Fibroblast of the aortic adventitia (primary cell): Measurements from ENCODE around the gene ZMYND10. TPM values are rescaled to one million over a fixed set of nuclear protein-coding genes. Genes with fewer than 3 reads are reported as not detected.

Source experiments
- DNase-seq: peaks from one replicate; pipeline ENCODE4 v3.0.0-alpha.2; 2010; ENCODE audit warnings: low read depth
- H3K4me3 ChIP-seq: 2 replicates; pipeline ENCODE4 v1.5.1; 2011; ENCODE audit warnings: low read depth, mild to moderate bottlenecking, control low read depth, low read length, moderate library complexity
- CTCF ChIP-seq: IDR thresholded peaks from 2 replicates; pipeline ENCODE4 v1.5.1; 2011; ENCODE audit warnings: mild to moderate bottlenecking, low read length, control low read depth, inconsistent platforms; ENCODE audit not compliant: insufficient read depth
- total RNA-seq: library from RNA; depleted of rRNA; stranded (reverse); fragments of >200 nt; gene quantifications from 2 replicates; pipeline ENCODE4 v1.2.3, GENCODE V29; 2012; ENCODE audit warnings: low replicate concordance

Gene ZMYND10
- total RNA-seq, 1 donor = 0.81 TPM

DNA sequence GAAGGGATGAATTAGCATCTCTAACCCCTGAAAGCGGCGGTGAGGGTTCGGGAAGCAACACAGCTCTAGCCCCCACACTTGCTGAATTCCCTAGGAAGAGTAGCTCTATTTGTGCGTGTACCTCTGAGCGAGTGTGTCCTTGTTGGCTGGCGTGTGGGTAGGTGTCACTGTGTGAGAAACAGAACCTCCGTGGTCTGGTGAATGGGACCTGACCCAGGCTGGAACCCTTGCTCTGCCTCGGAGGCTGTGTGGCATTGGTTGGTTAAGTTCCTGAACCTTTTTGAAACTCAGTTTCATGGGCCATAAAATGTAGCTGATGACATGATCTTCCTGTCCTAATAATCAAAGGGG lies 14.2 kb upstream of the ZMYND10 start:
- H3K4me3 ChIP-seq = peak overlapping the region; percentile 55
- DNase-seq = no peak
- TF ChIP-seq CTCF = no peak

- peak within 1 kb of the TSS; percentile 96 for H3K4me3 ChIP-seq
- DNase-seq = peak; percentile 99
- no peak for TF ChIP-seq CTCF
These were observed 13.6 kb upstream of the ZMYND10 start, which contains the start of gene TMEM115 for GRCh38 chr3:50358911-50359759. Gene TMEM115 (minus strand): TSS chr3:50359521. CDS start chr3:50359063, 458 bp downstream.

DNA sequence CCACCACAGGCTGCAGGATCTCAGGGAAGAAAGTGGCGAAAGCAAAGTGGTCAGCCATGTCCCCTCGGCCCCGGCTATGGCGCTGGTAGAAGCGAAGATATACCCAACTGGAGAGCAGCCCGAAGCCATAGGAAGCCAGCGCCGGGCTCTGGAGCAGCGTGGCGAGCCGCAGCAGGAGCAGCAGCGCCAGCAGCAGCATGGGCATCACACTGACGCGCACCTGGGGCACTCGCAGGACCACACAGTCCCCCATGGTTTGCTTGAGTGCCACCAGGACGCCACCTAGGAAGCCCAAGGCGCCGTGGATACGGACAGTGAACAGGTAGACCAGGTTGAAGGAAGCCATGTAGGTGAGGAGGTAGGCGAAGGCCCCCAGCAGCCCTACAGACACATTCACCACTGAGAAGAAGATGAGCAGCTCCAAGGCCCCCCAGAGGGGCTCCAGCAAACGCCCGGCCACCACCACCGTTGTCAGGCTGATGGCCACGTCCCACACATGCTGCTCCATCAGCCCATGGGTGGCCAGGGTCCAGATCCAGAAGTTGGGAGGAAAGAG lies 12.9 kb upstream of the ZMYND10 start:
- no peak for TF ChIP-seq CTCF
- peak overlapping the region; percentile 96 for H3K4me3 ChIP-seq
- no peak for DNase-seq

DNA sequence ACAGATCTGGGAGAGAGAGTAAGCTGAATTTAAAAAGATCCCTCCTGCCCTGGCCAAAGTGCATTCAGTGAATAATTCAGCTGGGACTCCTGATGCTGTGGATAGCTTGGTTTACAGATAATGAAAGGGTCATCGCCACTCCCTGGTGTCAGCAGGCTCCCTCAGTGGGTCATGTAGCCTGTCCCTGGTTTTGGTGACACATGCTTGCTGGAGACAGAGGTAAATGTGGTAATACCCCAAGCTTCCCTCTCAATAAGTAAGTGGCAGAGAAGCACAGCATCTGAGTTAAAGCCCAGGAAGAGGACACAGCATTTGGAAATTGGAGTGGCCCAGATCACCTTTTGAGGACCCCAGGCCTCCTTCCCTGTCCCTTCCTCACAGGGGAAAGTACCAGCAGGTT lies 11.9 kb upstream of the ZMYND10 start:
- DNase-seq = no peak
- TF ChIP-seq CTCF = no peak
- peak overlapping the region; percentile 96 for H3K4me3 ChIP-seq

- TF ChIP-seq CTCF = peak; percentile 13
- peak; percentile 40 for DNase-seq
- H3K4me3 ChIP-seq = peak overlapping the region; percentile 96
These were observed 11.0 kb upstream of the ZMYND10 start for GRCh38 chr3:50356553-50356952.

DNA sequence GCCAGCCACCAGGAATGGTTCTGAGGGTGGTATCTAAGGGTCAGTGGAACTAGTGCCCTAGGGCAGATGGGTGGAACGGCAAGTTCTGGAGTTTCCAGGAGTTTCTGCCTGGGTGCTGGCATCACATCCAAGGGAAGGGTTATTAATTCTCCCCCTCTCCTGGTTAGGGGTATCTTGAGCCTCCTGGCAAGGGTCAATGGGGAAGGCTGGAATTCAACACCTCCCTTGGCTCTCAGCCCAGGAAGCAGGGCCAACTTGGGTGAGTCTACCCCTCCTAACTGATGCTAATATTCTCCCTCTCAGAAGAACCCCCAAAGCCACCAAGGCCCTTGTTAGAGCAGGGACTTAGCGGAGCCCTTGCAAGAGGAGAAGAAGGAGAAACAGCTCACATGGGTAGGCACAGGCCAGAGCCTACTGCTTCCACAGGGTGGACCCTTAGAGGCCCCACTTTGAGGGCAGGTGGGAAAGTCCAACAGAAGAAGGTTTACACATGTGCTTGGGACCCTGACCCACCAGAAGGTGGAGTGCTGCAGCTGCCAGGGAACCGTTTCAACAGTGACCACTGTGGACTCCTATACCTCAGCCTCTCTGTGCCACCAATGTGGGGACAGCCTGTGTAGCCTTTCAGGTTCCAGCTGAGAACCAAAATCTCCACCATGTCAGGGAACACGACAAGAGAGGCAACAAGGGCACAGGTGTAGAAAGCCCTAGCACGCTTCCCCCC lies 10.5 kb upstream of the ZMYND10 start:
- H3K4me3 ChIP-seq = peak overlapping the region; percentile 96

More for the DNA sequence above, 10.5 kb upstream of the ZMYND10 start:
- DNase-seq = no peak
- no peak for TF ChIP-seq CTCF
